NCI-H2227 treated with DMSO at 0.1 percent for 48 hours (cell line): ENCODE measurements around the gene ADGRG7.

Experiments
- DNase-seq: peaks from one replicate; lab custom pipeline; 2025; lab: John Stamatoyannopoulos, UW

ADGRG7 gene

GRCh38 chr3:100698736-100699135, 89.3 kb downstream of the ADGRG7 start:
- no peak for DNase-seq

- no peak for DNase-seq
Observed at GRCh38 chr3:100700708-100701107, 91.3 kb downstream of the ADGRG7 start.

- DNase-seq = no peak
Observed at GRCh38 chr3:100702082-100702979, 92.9 kb downstream of the ADGRG7 start.

- no peak for DNase-seq
Observed at GRCh38 chr3:100702980-100703345, 93.6 kb downstream of the ADGRG7 start.

- DNase-seq = no peak
Observed at GRCh38 chr3:100703865-100704264, 94.5 kb downstream of the ADGRG7 start.

GRCh38 chr3:100706365-100706764, 97.0 kb downstream of the ADGRG7 start:
- DNase-seq = no peak

GRCh38 chr3:100708644-100708988, 99.2 kb downstream of the ADGRG7 start:
- DNase-seq = no peak

GRCh38 chr3:100708989-100709841, 99.8 kb downstream of the ADGRG7 start, which contains the start of gene TFG:
TSS of gene TFG (plus strand) at chr3:100709494. CDS start at chr3:100713686, 4,192 bp downstream.
- peak; percentile 93 for DNase-seq

GRCh38 chr3:100709842-100710260, 100.5 kb downstream of the ADGRG7 start:
- peak; percentile 16 for DNase-seq

- DNase-seq = peak; percentile 11
Observed at GRCh38 chr3:100710261-100710968, 101.0 kb downstream of the ADGRG7 start.

- no peak for DNase-seq
Observed at GRCh38 chr3:100715176-100715575, 105.8 kb downstream of the ADGRG7 start.

GRCh38 chr3:100717063-100717462, 107.7 kb downstream of the ADGRG7 start:
- no peak for DNase-seq

- DNase-seq = no peak
Observed at GRCh38 chr3:100717637-100718487, 108.5 kb downstream of the ADGRG7 start.

GRCh38 chr3:100719136-100719535, 109.7 kb downstream of the ADGRG7 start:
- DNase-seq = no peak

GRCh38 chr3:100720426-100720825, 111.0 kb downstream of the ADGRG7 start:
- peak; percentile 12 for DNase-seq

GRCh38 chr3:100725935-100726513, 116.6 kb downstream of the ADGRG7 start:
- DNase-seq = no peak

GRCh38 chr3:100726706-100727105, 117.3 kb downstream of the ADGRG7 start:
- DNase-seq = no peak

GRCh38 chr3:100730524-100730923, 121.1 kb downstream of the ADGRG7 start:
- DNase-seq = no peak

- DNase-seq = no peak
Observed at GRCh38 chr3:100732435-100732834, 123.0 kb downstream of the ADGRG7 start.

GRCh38 chr3:100737334-100737733, 127.9 kb downstream of the ADGRG7 start:
- DNase-seq = no peak

- DNase-seq = no peak
Observed at GRCh38 chr3:100740207-100740606, 130.8 kb downstream of the ADGRG7 start.
